GM11168 (cell line): ENCODE results near the gene MMP21.

ENCODE experiments used
- in situ Hi-C: fragments of 300-500 bp; cut with MboI; formaldehyde crosslinking; loops from one replicate; pipeline ENCODE4 v1.12.0; 2022; ENCODE audit warnings: low sequenced_read_pairs; ENCODE audit not compliant: unreplicated experiment

Gene MMP21

DNA sequence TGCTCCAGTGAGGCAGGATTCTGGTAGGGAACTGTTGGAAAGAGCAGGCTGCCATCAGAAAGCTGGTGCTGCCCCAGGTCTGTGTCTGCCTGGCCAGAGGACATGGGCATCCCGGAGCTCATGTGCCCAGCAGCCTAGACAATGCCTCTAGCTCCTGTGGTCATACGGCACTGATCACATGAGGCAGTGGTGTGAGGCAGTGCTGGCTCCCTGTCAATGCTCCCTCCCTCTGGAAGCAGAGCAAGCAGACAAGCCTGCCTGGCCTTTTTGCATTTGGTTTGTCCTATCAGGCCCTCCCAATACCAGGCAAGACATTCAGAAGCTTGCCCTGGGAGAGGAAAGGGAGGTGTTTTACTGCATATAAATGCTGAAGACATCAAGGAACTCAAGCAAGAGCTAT lies 19.5 kb upstream of the MMP21 start:
- in situ Hi-C loops = no loop called here

GRCh38 chr10:125792342-125793300 lies 17.0 kb upstream of the MMP21 start:
- in situ Hi-C loops = no loop called here

GRCh38 chr10:125788156-125789034 lies 12.8 kb upstream of the MMP21 start:
- in situ Hi-C loops = no loop called here

DNA sequence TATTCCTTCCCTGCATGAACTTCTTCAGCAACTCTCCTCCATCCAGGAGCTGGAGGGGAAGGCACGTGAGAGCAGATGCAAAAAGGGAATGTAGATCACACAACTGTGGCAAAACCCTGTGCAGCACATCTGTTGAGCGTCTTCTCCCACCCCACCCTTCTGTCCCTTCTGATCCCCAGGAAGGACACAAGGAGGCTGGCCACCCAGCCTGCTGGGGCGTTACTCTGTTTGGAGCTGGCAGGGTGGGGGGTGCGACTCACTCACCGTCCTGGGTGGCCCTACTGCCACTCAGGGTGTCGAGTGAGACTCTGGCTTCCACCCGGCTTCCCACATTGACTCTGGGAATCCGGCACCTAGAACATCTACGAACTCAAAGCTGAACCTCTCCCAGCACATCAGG lies 10.2 kb upstream of the MMP21 start:
- in situ Hi-C loops = no loop called here

DNA sequence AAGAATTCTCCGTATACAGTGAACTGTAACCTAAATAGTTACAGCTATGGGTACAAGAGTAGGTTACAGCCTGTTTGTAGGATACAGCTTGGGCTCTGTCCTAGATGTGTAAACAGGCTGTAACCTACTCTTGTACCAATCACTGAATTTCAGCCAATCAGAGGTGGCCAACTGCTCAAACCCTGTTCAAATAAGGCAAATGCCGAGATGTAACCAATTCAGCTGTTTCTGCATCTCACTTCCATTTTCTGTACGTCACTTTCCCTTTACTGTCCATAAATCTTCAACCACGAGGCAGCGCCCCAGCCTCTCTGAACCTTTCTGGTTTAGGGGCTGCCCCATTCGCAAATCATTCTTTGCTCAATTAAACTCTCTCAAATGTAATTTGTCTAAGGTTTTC lies 8.3 kb upstream of the MMP21 start:
- in situ Hi-C loops = no loop called here

- in situ Hi-C loops = no loop called here
Observed at GRCh38 chr10:125783408-125783807, 7.8 kb upstream of the MMP21 start.

DNA sequence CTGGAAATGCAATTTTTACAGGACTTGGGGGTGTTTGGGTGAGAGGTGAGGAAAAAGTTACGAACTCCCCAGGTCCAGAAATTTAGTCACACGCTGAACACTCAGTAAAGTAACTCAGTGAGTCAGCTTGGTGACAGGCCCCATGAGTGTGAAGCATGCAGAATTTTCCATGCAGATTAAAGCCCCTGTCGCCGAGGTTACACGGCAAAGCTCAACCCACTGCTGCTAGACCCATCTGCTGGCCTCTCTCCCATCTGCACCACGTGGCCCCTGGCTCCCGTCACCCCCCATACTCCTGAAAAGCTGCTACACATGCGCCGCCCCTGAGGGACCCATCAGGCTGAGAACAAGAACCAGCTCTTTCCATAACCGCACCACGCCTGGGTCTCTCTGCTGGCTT lies 7.0 kb upstream of the MMP21 start:
- in situ Hi-C loops = no loop called here

GRCh38 chr10:125782054-125782453 lies 6.4 kb upstream of the MMP21 start:
- in situ Hi-C loops = no loop called here

DNA sequence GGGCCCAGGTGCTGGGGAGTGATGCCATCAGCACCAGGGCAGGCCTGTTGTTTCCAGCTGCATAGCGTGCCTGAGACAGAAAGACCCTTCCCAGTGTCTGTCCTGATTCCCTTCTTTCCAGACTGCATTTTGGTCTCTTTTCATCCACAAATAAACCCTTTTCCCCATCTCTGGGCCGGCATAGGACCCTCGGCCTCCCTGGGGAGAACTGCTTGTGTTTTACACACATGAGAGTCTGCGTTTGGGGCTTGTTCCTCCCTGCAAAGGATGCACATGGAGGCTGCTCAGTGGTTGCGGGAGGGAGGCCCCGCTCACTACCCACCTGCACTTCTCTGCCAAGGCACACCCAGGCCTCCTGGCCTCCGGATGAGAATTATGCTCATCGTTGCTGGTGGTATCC lies 5.8 kb upstream of the MMP21 start:
- in situ Hi-C loops = no loop called here

DNA sequence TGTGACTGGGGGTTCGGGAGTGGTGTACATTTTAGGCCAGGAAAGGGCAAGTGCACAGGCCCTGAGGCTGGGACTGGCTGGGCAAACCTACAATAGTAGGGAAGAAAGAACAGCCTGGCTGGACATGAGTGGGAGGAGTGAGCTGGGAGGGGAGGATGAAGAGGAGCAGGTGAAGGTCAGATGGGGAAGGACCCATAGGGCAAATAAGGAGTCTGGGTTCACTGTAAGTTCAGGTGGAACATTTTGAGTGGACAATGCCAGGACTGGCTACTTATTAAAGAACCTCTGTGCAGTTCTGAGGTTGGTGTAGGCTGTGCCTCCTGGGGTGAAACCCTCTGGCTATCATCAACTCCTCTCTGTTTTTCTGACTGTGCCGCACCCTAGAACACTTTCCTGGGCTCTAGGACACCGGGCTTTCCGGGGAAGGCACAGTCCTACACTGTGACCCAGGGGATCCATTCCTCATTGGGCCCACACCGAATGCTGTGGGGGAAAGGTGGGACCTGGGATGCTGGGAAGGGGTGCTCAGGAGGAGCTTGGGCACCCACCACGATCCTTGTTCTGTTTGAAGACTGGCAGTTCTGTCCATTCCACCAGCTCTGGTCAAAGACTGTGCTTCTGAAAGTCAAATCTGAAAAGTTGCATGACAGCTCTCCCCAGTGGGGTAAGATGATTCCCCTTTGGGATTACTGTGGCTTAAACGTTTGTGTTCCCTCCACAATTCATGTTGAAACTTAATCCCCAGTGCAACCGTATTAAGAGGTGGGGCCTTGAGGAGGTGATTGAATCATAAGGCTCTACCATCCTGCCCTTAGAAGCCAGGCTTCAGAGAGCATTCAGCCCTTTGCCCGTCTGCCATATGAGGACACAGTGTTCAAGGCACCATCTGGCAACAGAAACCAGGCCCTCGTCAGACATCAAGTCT lies 4.0 kb upstream of the MMP21 start:
- in situ Hi-C loops = no loop called here

DNA sequence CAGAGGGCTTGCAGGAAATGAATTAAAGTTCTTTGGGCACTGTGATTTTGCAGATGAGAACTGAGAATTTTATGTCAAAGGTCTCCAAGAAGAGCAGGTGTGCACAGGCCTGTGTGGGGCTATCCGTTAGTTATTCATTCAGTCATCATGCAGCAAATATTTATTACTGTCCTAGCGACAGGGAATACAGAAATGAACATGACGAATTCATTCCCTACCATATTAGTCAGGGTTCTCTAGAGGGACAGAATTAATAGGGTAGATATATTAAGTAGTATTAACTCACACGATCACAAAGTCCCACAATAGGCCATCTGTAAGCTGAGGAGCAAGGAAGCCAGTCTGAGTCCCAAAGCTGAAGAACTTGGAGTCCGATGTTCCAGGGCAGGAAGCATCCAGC lies 2.9 kb upstream of the MMP21 start:
- in situ Hi-C loops = no loop called here

DNA sequence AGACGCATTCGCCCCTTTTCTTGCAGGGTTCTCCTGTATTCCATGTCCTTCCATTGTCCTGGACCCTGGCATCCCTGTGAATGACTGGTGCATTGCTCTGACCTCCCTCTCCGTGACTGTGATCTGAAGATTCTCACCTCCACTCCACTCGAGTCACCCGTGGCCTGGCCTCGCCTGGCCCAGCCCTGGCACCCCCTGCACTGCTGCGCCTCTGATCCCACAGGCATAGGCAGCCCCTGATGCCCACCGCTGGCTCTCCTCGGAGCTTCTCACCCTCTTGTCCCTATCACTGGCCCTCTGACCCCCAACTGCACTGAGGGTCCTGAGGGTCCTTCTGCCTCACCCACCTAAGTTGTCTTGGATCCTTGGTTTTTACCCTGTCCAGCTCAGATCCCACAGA lies 2.2 kb upstream of the MMP21 start:
- in situ Hi-C loops = no loop called here

- in situ Hi-C loops = no loop called here
Observed at GRCh38 chr10:125774581-125775191, 935 bp downstream of the MMP21 start.

DNA sequence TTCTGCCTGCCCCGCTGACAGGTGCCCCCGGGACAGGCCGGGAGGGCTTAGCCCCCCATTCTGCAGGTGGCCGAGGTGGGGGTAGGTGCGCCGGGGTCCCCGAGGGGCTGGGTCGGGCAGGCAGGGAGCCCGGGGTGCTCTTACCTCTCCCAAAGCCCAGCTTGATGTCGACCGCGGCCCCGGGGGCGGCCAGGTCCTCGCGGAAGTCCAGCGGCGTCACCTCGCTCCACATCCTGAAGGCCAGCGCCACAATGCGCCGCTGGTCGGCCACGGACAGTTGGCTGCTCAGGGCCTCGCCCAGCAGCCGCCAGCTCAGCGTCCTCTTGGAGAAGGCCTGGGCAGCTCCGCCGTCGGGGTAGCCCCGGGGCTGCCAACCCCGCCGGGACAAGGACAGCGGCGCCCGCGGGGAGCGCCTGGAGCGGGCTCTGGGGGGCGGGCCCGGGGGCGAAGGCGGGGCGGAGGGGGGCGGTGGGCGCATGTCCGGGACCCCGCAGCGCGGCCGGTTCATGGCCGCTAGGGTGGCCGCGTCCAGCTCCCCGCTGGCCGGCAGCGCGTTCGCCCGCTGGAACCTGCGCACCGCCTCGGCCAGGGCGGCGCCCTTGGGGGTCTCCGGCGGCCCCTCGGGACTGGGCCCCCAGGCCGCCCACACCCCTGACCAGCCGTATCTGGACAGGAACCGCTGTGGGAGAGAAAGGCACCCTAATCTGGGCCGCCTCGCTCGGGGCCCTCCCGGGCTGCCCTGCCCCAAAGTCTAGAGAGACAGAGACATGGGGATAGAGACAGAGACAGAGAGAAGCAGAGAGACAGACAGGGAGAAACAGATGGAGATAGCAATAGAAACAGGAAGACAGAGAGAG lies 1.7 kb downstream of the MMP21 start:
- in situ Hi-C loops = no loop called here

DNA sequence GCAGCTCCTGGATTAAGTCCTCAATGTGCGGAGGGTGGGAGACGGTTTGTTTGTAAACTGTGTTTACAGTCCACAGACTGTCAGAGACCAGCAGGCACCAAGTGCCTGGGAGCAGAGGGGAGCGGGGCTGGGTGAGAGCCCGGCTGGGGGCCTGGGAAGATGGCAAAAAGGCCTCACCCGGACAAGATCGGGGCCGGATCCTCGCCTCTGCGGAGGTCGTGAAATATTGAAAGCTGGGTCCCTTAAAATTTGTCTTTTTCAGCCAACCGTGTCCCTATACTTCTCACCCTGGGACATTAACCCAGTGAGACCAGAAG lies 2.8 kb downstream of the MMP21 start:
- in situ Hi-C loops = no loop called here

GRCh38 chr10:125772112-125772863 lies 3.3 kb downstream of the MMP21 start:
- in situ Hi-C loops = no loop called here

- in situ Hi-C loops = no loop called here
Observed at GRCh38 chr10:125770844-125771243, 4.8 kb downstream of the MMP21 start.

GRCh38 chr10:125769175-125769574 lies 6.4 kb downstream of the MMP21 start:
- in situ Hi-C loops = no loop called here
